Fibroblast of pulmonary artery (primary cell): ENCODE results near the gene GLDC.

Experiments
- DNase-seq: peaks from one replicate; pipeline ENCODE4 v3.0.0-alpha.2; 2010; ENCODE audit warnings: low read depth
- H3K4me3 ChIP-seq: replicated peaks from 2 replicates; pipeline ENCODE4 v1.5.1; 2011; ENCODE audit warnings: low read depth, mild to moderate bottlenecking, control low read depth, low read length, moderate library complexity
- CTCF ChIP-seq: IDR thresholded peaks from 2 replicates; pipeline ENCODE4 v1.5.1; 2011; ENCODE audit warnings: mild to moderate bottlenecking, control low read depth, low read length, inconsistent platforms; ENCODE audit errors: missing control alignments

GLDC gene

GRCh38 chr9:6590772-6591384, 54.7 kb downstream of the GLDC start:
- no peak overlapping the region for H3K4me3 ChIP-seq
- TF ChIP-seq CTCF = no peak
- DNase-seq = no peak

DNA sequence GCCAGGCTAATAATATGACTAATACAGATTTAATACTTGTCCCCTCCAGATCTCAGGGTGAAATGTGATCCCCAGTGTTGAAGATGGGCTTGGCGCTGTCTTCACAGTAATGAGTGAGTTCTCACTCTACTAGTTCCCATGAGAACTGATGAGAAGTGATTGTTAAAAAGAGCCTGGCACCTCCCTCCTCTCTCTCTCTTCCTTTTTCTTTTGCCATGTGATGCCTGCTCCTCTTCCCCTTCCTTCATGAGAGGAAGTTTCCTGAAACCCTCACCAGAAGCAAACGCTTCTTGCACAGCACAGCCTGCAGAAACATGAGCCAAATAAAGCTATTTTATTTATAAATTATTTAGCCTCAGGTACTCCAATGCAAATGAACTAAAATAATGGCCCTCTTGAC, 55.2 kb downstream of the GLDC start:
- TF ChIP-seq CTCF = no peak
- DNase-seq = no peak
- H3K4me3 ChIP-seq = no peak overlapping the region

DNA sequence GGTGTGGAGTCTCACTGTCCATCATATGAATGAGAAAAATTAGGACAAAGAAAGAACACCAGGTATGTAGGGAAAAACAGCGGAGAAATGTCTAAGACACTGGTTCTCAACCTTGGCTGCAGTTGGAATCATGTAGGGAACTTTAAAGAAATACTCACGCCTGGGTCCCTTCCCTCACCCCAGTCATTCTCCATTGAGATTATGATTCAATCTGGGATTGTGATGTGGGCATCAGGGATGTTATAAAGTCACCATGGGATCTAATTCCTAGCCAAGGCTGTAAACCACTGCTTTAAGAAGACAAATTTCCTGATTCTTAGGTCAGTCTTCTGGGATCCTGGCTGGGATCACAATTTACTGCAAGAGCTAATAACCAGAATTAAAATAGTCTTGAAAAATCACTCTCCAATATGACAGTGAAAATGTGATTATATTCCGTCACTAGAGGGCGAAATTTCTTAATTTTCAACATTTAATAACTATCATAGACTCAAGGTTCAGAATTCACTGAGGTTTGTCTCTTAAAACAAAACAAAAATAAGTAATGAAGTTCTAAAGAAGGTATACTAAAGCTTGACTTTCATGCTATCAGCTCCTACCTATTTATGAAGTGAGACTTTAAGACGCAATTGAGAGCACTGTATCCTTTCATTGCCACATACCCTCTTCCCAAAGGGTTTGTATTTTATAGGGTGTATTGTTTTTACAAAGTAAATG, 60.5 kb downstream of the GLDC start:
- H3K4me3 ChIP-seq = no peak overlapping the region
- DNase-seq = peak; percentile 68
- TF ChIP-seq CTCF = peak; percentile 29

- DNase-seq = no peak
- no peak for TF ChIP-seq CTCF
- no peak overlapping the region for H3K4me3 ChIP-seq
These were observed 64.3 kb downstream of the GLDC start for GRCh38 chr9:6581253-6581652.

- no peak for TF ChIP-seq CTCF
- DNase-seq = no peak
- no peak overlapping the region for H3K4me3 ChIP-seq
These were observed 65.9 kb downstream of the GLDC start for GRCh38 chr9:6579613-6580012.

DNA sequence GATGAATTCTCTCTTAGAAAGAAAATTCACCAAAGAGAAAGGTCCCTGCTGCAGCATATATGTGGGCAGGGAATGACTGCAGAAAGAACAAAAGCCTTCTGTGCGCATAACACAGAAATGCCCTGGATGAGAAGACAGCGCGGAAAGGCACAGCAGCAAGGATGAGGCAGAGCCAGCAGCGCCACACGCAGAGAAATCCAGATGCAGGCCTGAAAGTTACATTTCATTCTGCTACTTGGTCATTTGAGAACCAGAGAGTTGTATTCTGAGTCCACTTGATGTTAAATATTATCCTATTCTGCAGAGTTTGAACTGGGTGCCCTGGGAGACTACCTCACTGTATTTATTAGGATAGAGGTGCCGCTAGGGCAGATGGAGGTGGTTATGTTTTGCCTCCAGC, 68.5 kb downstream of the GLDC start:
- no peak for DNase-seq
- no peak overlapping the region for H3K4me3 ChIP-seq
- no peak for TF ChIP-seq CTCF
